Hepatocyte (in vitro differentiated cells): ENCODE data around the gene SLC23A2. TPM values are rescaled to one million over a fixed set of nuclear protein-coding genes. Genes with fewer than 3 reads are reported as not detected.

ENCODE experiments used
- DNase-seq: peaks from one replicate; pipeline ENCODE4 v3.0.0-alpha.2; 2016; ENCODE audit warnings: low spot score
- H2AFZ ChIP-seq: fragments of 200-600 bp; sonication (generic); 2 replicates; pipeline ENCODE4 v1.6.0; 2016; ENCODE audit warnings: antibody characterized with exemption, mild to moderate bottlenecking
- H3K27ac ChIP-seq: fragments of 200-600 bp; sonication (generic); 2 replicates; pipeline ENCODE4 v1.5.1; 2016; ENCODE audit warnings: mild to moderate bottlenecking
- H3K27me3 ChIP-seq: fragments of 200-600 bp; sonication (generic); 2 replicates; pipeline ENCODE4 v1.6.1; 2016
- H3K36me3 ChIP-seq: fragments of 200-600 bp; sonication (generic); replicated peaks from 2 replicates; pipeline ENCODE4 v1.5.1; 2016; ENCODE audit warnings: low read depth; ENCODE audit not compliant: insufficient read depth
- H3K4me1 ChIP-seq: fragments of 200-600 bp; sonication (generic); 2 replicates; pipeline ENCODE4 v1.5.1; 2016; ENCODE audit warnings: mild to moderate bottlenecking, moderate library complexity; ENCODE audit not compliant: insufficient read depth
- H3K4me2 ChIP-seq: fragments of 200-600 bp; sonication (generic); 2 replicates; pipeline ENCODE4 v1.6.0; 2016
- H3K4me3 ChIP-seq: fragments of 200-600 bp; sonication (generic); 2 replicates; pipeline ENCODE4 v1.5.1; 2016; ENCODE audit warnings: mild to moderate bottlenecking
- H3K79me2 ChIP-seq: fragments of 200-600 bp; sonication (generic); 2 replicates; pipeline ENCODE4 v1.6.0; 2017; ENCODE audit warnings: mild to moderate bottlenecking
- H3K9me2 ChIP-seq: fragments of 200-600 bp; sonication (generic); replicated peaks from 2 replicates; pipeline ENCODE4 v1.6.0; 2017; ENCODE audit warnings: mild to moderate bottlenecking; ENCODE audit not compliant: insufficient read depth
- H3K9me3 ChIP-seq: fragments of 200-600 bp; sonication (generic); 2 replicates; pipeline ENCODE4 v1.5.1; 2016; ENCODE audit warnings: low read depth, mild to moderate bottlenecking
- H4K20me1 ChIP-seq: fragments of 200-600 bp; sonication (generic); 2 replicates; pipeline ENCODE4 v1.6.0; 2016; ENCODE audit warnings: mild to moderate bottlenecking; ENCODE audit not compliant: insufficient read depth, poor library complexity, severe bottlenecking
- CTCF ChIP-seq: fragments of 200-600 bp; sonication (generic); IDR thresholded peaks from 2 replicates; pipeline ENCODE4 v1.5.1; 2016; ENCODE audit warnings: antibody characterized with exemption, mild to moderate bottlenecking; ENCODE audit not compliant: poor library complexity
- EZH2 ChIP-seq: fragments of 200-600 bp; sonication (generic); IDR thresholded peaks from 2 replicates; pipeline ENCODE4 v1.6.1; 2016; ENCODE audit warnings: antibody characterized with exemption, mild to moderate bottlenecking, borderline replicate concordance
- EZH2phosphoT487 ChIP-seq: fragments of 200-600 bp; sonication (generic); IDR thresholded peaks from one replicate; pipeline ENCODE4 v1.6.1; 2018; ENCODE audit warnings: antibody characterized with exemption, mild to moderate bottlenecking, low read depth, moderate library complexity; ENCODE audit not compliant: unreplicated experiment, severe bottlenecking
- WGBS: methylation state at CpG from one replicate; pipeline ENCODE4 v1.1.6; 2016; ENCODE audit warnings: low lambda C conversion rate; ENCODE audit errors: missing lambda C conversion rate; 5-methylcytosine and 5-hydroxymethylcytosine counted together
- polyA plus RNA-seq: library from polyadenylated mRNA; unstranded; fragments of >200 nt; fragmentation: Nextera tagmentation; extraction: Ambion mirVana; gene quantifications from 2 replicates; pipeline ENCODE4 v1.2.1, GENCODE V29; 2016
- total RNA-seq: library from RNA; depleted of rRNA; stranded (reverse); fragments of >200 nt; gene quantifications from 2 replicates; pipeline ENCODE4 v1.2.3, GENCODE V29; 2014

SLC23A2 gene
- total and polyA plus RNA-seq, 2 experiments from 2014 or later: 8.2 to 13.3 TPM

GRCh38 chr20:4997222-4997621 is 4.1 kb downstream of the SLC23A2 start:
- Histone ChIP-seq H3K27me3 (no peaks in the 10 kb centered on the region), H2AFZ (no peak overlapping the region), H3K27ac (no peak overlapping the region), H3K79me2 (peaks cover 64% of the 10 kb centered on the region), H3K4me1 (no peaks in the 10 kb centered on the region), H3K4me3 (no peak overlapping the region), H3K36me3 (no peaks in the 10 kb centered on the region), H3K4me2 (no peak overlapping the region), H3K9me3 (no peaks in the 10 kb centered on the region), H3K9me2 (no peaks in the 10 kb centered on the region), H4K20me1 (peaks cover 6% of the 10 kb centered on the region)
- TF ChIP-seq EZH2 (no peak), CTCF (no peak), EZH2phosphoT487 (no peak)
- no peak for DNase-seq
- WGBS: 91% methylated on average over 2 of the region's 2 CpGs

- Histone ChIP-seq H3K27ac (no peak overlapping the region), H2AFZ (no peak overlapping the region), H3K4me3 (no peak overlapping the region), H4K20me1 (peaks cover 5% of the 10 kb centered on the region), H3K79me2 (peaks cover 37% of the 10 kb centered on the region), H3K4me1 (no peaks in the 10 kb centered on the region), H3K9me2 (no peaks in the 10 kb centered on the region), H3K36me3 (no peaks in the 10 kb centered on the region), H3K9me3 (no peaks in the 10 kb centered on the region), H3K4me2 (no peak overlapping the region), H3K27me3 (no peaks in the 10 kb centered on the region)
- TF ChIP-seq EZH2phosphoT487 (no peak), EZH2 (no peak), CTCF (no peak)
- DNase-seq: no peak
- WGBS: 82% methylated on average over 5 of the region's 5 CpGs
Observed at GRCh38 chr20:4989570-4989969, 11.7 kb downstream of the SLC23A2 start.

- Histone ChIP-seq H3K27ac (no peak overlapping the region), H4K20me1 (peaks cover 5% of the 10 kb centered on the region), H3K79me2 (peaks cover 35% of the 10 kb centered on the region), H3K4me3 (no peak overlapping the region), H3K36me3 (no peaks in the 10 kb centered on the region), H3K4me2 (no peak overlapping the region), H3K9me3 (no peaks in the 10 kb centered on the region), H3K4me1 (no peaks in the 10 kb centered on the region), H3K27me3 (no peaks in the 10 kb centered on the region), H2AFZ (no peak overlapping the region), H3K9me2 (no peaks in the 10 kb centered on the region)
- no peak for TF ChIP-seq EZH2
- no peak for TF ChIP-seq CTCF
- no peak for TF ChIP-seq EZH2phosphoT487
- no peak for DNase-seq
- 74% methylated on average over 6 of the region's 6 CpGs for WGBS
Observed at GRCh38 chr20:4987130-4987529, 14.2 kb downstream of the SLC23A2 start.

DNA sequence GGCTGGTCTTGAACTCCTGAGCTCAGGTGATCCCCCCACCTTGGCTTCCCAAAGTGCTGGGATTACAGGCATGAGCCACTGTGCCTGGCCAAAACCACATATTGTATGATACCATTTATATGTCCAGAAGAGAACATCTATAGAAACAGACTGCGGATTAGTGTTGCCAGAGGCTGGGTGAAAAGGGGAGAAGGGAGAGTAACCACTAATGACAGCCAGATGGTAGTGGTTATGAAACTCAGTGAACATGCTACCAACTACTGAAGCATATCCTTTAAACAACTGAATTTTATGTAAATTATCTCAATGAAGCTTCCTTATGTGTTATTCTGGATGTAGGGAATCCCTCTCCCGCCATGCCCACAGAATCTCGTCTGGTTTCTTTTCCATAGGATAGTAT is 15.7 kb downstream of the SLC23A2 start:
- no peak for DNase-seq
- TF ChIP-seq EZH2 (no peak), EZH2phosphoT487 (no peak), CTCF (no peak)
- peaks cover 32% of the 10 kb centered on the region for H3K79me2 ChIP-seq

More for the DNA sequence above, 15.7 kb downstream of the SLC23A2 start:
- Histone ChIP-seq H4K20me1 (peaks cover 5% of the 10 kb centered on the region), H3K27me3 (no peaks in the 10 kb centered on the region), H3K4me2 (no peak overlapping the region), H3K4me3 (no peak overlapping the region), H3K36me3 (no peaks in the 10 kb centered on the region), H3K9me2 (no peaks in the 10 kb centered on the region), H3K9me3 (no peaks in the 10 kb centered on the region), H3K27ac (no peak overlapping the region), H2AFZ (no peak overlapping the region), H3K4me1 (no peaks in the 10 kb centered on the region)
- WGBS: 74% methylated on average over 3 of the region's 3 CpGs
